T-helper 1 cell treated with Interleukin-12 subunit alpha and Interleukin-12 subunit beta and Interleukin-4 antibody, amounts not matched to agents 30 μg/mL and 1 μg/mL, for 36 hours (primary cell): ENCODE results near the gene MBOAT2.

ENCODE experiments used
- H3K27ac Mint-ChIP-seq: one replicate; pipeline ENCODE4 v1.8.0; 2021; ENCODE audit warnings: mild to moderate bottlenecking, mixed read lengths
- H3K27me3 Mint-ChIP-seq: one replicate; pipeline ENCODE4 v1.8.0; 2021; ENCODE audit warnings: low read depth, mixed read lengths
- H3K36me3 Mint-ChIP-seq: one replicate; pipeline ENCODE4 v1.8.0; 2021; ENCODE audit warnings: low read depth, mixed read lengths
- H3K4me1 Mint-ChIP-seq: one replicate; pipeline ENCODE4 v1.8.0; 2021; ENCODE audit warnings: low read depth, mixed read lengths
- H3K4me3 Mint-ChIP-seq: one replicate; pipeline ENCODE4 v1.8.0; 2021; ENCODE audit warnings: mild to moderate bottlenecking, moderate library complexity, mixed read lengths
- H3K9me3 Mint-ChIP-seq: one replicate; pipeline ENCODE4 v1.8.0; 2021; ENCODE audit warnings: mixed read lengths

Gene MBOAT2

DNA sequence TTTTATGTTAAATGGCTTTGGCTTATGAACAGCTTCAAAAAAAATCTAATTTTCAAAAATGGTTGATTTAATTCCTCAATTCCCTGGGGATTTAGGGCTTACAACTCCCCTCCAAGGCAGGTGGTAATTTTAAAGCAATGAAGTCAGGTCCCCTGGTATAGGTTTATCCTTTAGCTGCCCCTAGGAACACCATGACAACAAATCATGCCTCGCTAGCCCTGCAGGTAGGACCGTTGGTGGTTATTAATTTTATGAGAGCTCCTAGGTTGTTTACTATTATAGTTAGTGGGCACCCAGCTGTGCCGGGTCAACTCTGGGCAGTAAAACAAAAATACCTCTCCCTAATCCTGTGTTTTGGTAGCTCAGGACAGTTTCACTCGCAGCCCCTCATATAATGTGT is 26.2 kb upstream of the MBOAT2 start:
- Mint-ChIP-seq H3K36me3 (no peaks in the 10 kb centered on the region), H3K4me3 (no peak overlapping the region), H3K4me1 (peaks cover 9% of the 10 kb centered on the region), H3K27ac (no peak overlapping the region), H3K9me3 (no peaks in the 10 kb centered on the region), H3K27me3 (peaks cover 24% of the 10 kb centered on the region)

DNA sequence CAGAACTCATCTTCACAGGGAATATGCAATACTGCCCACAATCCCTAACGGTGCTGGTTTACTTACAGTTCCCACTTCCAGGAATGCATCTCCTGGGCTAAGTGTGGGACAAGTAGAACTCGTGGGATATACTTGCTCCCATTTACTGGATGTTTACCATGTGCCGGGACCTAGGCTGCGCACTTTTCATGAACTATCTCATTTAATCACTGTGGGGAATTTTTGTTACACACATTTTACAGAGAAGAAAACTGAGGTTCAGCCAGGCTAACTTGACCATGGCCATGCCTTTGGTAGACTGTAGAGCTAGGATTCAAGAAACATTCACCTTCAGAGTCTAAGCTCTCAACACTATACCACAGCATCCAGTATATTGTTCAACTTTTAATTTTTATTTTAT is 24.4 kb upstream of the MBOAT2 start:
- peaks cover 24% of the 10 kb centered on the region for H3K27me3 Mint-ChIP-seq
- H3K27ac Mint-ChIP-seq = no peak overlapping the region
- H3K36me3 Mint-ChIP-seq = no peaks in the 10 kb centered on the region
- H3K4me1 Mint-ChIP-seq = peaks cover 2% of the 10 kb centered on the region
- no peak overlapping the region for H3K4me3 Mint-ChIP-seq
- H3K9me3 Mint-ChIP-seq = no peaks in the 10 kb centered on the region

DNA sequence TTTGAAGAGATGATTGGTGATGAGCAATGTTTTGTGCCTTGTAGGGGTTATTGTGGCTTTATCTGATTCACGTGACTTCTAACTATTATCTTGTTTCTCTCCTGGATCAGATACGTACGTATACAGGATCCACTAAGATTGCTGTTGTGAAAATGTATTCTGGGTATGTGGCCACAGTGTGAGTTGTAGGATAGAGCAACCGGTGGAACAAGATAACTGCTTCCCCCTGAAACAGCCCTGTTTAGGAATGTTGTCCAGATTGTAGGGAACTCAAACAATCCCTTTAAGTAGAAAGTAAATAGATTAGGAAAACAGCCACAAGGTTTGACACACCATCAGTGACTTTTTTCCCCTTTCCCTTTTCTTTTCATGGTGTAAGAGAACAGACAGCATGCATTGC is 22.3 kb upstream of the MBOAT2 start:
- H3K4me1 Mint-ChIP-seq = no peaks in the 10 kb centered on the region
- no peaks in the 10 kb centered on the region for H3K36me3 Mint-ChIP-seq
- H3K27me3 Mint-ChIP-seq = peaks cover 16% of the 10 kb centered on the region
- H3K4me3 Mint-ChIP-seq = no peak overlapping the region
- no peaks in the 10 kb centered on the region for H3K9me3 Mint-ChIP-seq
- no peak overlapping the region for H3K27ac Mint-ChIP-seq

DNA sequence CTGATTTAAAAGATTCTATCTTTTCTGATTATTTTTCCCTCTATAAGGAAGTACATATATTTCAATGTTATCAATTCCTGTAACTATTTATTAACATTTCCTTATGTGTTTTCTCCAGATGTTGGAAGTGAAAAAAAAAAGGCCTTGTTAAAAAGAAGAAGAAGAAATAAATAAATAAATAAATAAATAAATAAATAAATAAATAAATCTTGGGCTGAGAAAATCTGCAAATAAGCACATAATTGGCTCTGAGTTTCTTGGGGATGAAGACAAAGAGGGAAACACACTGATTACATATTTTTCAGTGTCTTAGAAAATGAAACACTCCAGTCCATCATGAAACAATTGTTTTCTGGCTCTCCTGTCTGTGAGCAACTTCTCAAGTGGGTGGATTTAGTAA is 21.1 kb upstream of the MBOAT2 start:
- H3K4me3 Mint-ChIP-seq = no peak overlapping the region
- no peaks in the 10 kb centered on the region for H3K9me3 Mint-ChIP-seq
- H3K4me1 Mint-ChIP-seq = no peaks in the 10 kb centered on the region
- H3K36me3 Mint-ChIP-seq = no peaks in the 10 kb centered on the region
- peaks cover 14% of the 10 kb centered on the region for H3K27me3 Mint-ChIP-seq
- H3K27ac Mint-ChIP-seq = no peak overlapping the region

DNA sequence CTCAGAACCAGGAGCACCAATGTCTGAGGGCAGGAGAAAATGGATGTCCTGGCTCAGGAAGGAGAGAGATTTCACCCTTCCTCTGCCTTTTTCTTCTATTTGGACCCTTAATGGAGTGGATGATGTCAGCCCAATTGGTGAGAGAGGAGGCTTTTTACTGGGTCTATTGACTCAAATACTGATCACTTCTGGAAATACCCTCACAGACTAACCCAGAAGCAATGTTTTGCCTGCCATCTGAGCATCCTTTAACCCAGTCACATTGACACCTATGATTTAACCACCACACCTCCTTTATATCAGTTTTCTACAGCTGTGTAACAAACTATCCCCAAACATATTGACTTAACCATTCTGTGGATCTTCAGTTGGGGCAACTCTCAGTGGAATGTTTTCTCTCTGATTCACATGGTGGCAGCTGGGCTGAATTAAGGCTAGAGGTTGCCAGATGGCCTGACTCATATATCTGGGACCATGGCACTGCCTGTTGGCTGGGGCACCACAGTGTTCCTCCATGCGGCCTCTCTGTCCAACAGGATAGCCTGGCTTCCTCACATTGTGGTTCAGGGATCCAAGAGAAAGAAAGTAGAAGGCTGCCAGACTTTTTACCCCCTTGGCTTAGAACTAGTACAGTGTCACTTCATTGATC is 18.2 kb upstream of the MBOAT2 start:
- Mint-ChIP-seq H3K36me3 (no peaks in the 10 kb centered on the region), H3K4me3 (no peak overlapping the region), H3K9me3 (no peaks in the 10 kb centered on the region), H3K4me1 (peaks cover 1% of the 10 kb centered on the region), H3K27ac (no peak overlapping the region), H3K27me3 (peaks cover 24% of the 10 kb centered on the region)

DNA sequence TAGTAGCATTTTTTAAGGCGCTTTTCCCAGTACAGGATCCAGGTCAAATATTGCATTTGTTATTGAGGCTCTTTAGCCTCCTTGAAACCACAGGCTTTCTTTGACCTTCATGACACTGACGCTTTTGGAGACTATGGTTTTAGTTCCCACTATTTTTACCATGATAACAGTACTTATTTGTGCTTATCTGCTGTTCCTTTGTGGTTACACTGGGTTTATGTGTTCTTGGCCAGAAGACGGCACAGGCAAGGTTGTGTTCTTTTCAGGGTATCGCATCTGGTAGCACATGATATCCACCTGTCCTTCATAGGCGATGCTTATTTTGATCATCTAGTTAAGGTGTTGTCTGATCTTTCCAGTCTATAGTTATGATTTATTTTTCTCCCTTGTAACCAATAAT is 16.8 kb upstream of the MBOAT2 start:
- no peaks in the 10 kb centered on the region for H3K36me3 Mint-ChIP-seq
- no peak overlapping the region for H3K27ac Mint-ChIP-seq
- H3K27me3 Mint-ChIP-seq = peaks cover 29% of the 10 kb centered on the region
- H3K4me1 Mint-ChIP-seq = peaks cover 1% of the 10 kb centered on the region
- no peaks in the 10 kb centered on the region for H3K9me3 Mint-ChIP-seq
- H3K4me3 Mint-ChIP-seq = no peak overlapping the region

DNA sequence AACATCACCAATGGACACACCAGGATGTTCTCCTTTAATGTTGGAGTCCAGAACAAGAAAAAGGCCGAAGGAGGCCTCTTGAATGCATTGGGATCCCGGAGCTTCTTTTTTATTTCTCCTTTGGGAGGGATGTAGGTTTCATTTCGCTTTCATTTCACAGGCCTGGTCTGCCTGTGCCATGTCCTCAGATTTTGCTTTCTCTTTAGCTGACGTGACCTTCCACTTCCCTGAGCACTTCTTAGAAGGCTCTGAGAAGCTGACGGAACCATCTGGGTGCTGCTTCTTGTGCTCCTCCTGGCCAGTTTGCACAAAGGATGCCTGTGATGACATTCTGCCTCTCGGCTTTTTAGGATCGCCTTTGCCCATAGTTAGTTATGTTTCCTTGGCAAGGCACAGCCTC is 15.1 kb upstream of the MBOAT2 start:
- Mint-ChIP-seq H3K27me3 (peaks cover 33% of the 10 kb centered on the region), H3K4me1 (peaks cover 1% of the 10 kb centered on the region), H3K27ac (no peak overlapping the region), H3K9me3 (no peaks in the 10 kb centered on the region), H3K4me3 (no peak overlapping the region), H3K36me3 (no peaks in the 10 kb centered on the region)

DNA sequence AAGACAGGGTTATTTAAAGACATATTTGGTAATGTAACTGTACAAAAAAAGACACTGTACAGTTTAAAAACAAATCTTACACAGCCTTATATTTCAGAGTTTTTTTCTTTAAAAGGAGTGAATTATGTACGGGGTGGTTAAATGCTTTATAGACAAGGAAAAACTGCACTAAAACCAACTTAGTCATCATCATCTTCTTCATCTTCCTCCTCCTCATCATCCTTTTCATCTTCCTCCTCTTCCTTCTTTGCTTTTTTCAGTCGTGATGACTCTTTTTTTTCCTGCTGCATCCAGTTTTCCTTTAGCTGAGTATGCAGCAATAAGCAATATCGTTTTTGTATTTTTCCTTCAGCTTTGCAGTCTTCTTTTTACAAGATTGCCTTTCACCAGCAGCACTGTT is 14.6 kb upstream of the MBOAT2 start:
- Mint-ChIP-seq H3K27ac (no peak overlapping the region), H3K27me3 (peaks cover 35% of the 10 kb centered on the region), H3K36me3 (no peaks in the 10 kb centered on the region), H3K4me1 (peaks cover 1% of the 10 kb centered on the region), H3K9me3 (no peaks in the 10 kb centered on the region), H3K4me3 (no peak overlapping the region)

DNA sequence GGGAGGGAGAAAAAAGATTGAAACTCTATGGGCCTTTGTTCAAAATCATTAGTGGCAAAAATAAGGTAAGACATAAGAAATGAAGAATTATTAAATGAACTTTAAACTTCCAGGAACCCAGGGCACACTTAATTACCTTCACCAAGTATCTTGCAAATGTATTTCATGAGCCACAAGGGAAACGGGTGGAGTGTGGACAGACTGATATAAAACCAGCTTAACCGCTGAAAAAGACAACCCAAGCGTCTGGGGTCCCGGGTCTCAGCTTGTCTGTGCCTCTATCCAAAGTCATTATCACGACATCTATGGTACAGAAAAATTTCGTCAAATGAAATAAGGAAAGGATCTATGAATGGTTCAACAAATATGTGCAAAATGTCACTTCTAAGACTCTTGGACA is 13.9 kb upstream of the MBOAT2 start:
- Mint-ChIP-seq H3K27ac (no peak overlapping the region), H3K27me3 (peaks cover 42% of the 10 kb centered on the region), H3K4me3 (no peak overlapping the region), H3K9me3 (no peaks in the 10 kb centered on the region), H3K36me3 (no peaks in the 10 kb centered on the region), H3K4me1 (peaks cover 1% of the 10 kb centered on the region)

DNA sequence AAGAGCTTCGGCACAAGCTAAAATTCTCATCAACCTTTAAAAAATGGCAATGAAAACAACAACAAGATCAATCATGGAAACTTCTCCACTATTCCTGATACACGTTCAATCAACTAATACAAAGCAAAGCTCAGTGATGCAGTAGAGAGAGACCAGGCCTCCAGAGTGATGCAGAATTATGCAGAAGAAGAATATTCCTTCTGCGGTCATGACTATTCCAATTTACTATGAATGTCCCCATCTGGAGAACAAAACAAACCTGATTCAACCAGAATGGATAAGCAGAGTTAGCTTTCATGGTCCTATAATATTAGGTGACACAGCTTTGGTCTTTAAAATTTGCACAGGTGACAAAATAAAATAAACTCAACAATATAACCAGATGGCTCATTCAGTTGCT is 12.5 kb upstream of the MBOAT2 start:
- Mint-ChIP-seq H3K4me1 (peaks cover 1% of the 10 kb centered on the region), H3K27me3 (peaks cover 41% of the 10 kb centered on the region), H3K36me3 (no peaks in the 10 kb centered on the region), H3K4me3 (no peak overlapping the region), H3K9me3 (no peaks in the 10 kb centered on the region), H3K27ac (no peak overlapping the region)

DNA sequence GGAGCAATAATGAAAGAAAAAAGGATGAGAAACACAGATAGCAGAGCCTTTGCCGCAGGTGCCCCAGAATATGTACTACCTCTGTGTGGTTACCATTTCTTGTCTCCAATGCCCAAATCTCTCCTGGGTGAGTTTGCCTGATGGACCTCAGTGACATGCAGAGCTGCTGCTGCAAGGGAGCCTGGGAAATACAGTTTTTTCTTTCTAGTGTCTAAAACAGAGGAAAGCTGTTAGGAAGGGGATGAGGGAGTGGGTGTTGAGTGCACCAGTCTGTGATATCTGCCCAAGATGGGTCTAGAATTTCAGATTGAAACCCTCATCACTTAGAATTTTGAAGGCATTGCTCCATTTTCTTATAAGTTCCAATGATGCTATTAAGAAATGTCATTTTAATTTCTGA is 9.9 kb upstream of the MBOAT2 start:
- Mint-ChIP-seq H3K4me1 (peaks cover 1% of the 10 kb centered on the region), H3K27ac (no peak overlapping the region), H3K36me3 (no peaks in the 10 kb centered on the region), H3K27me3 (peaks cover 40% of the 10 kb centered on the region), H3K9me3 (no peaks in the 10 kb centered on the region), H3K4me3 (no peak overlapping the region)

DNA sequence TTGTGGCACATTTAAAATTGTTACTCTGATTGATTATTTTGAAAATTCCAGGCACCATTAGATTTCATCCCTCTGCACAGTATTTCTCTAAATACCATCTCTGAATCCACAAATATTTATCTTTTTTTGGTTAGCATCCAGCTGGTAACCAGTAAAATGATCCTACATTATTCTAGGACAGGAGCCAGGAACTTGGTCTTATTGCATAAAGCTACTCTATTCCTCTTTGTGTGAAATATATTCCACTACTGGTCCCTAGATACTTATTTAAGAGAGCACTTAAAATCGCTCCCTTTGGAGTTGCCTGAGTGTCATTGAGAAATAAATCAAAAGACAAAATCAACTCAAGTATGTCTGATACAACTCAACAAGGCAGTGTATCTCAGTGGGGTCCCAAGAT is 7.4 kb upstream of the MBOAT2 start:
- Mint-ChIP-seq H3K4me1 (no peaks in the 10 kb centered on the region), H3K27me3 (peaks cover 29% of the 10 kb centered on the region), H3K4me3 (no peak overlapping the region), H3K9me3 (no peaks in the 10 kb centered on the region), H3K27ac (no peak overlapping the region), H3K36me3 (no peaks in the 10 kb centered on the region)

DNA sequence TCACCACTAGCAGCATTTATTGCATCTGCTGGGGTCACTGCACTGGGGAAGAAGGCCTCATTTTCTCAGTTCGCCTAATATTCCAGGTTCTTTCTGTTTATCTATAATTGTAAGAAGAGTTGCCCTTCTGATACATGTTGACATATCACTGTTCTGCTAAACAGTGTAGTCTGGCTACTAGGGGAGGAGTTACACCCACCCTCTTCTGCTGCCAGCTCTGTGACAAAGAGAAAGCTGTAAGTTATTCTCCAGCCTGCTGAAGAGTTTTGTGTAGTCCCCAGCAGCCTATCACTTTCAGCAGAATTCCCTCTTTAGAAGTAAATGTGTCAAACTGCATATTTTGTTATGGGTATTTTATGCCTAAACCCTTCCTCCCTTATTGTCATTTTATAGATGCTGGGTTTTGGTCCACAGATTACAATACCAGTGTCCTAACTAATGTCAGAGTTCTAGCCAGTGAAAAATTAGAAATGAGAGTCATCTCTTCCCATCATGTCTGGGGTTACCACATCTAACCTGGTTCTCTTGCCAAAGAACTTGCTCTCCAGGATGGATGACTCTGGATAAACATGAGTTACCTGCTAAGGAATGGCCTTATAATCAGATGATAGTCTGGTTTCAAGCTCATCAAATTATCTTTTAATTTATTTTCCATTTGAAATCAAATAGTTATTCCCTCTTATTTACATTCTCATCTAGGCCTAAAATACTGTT is 5.6 kb upstream of the MBOAT2 start:
- Mint-ChIP-seq H3K4me3 (no peak overlapping the region), H3K27ac (no peak overlapping the region), H3K27me3 (peaks cover 26% of the 10 kb centered on the region)

DNA sequence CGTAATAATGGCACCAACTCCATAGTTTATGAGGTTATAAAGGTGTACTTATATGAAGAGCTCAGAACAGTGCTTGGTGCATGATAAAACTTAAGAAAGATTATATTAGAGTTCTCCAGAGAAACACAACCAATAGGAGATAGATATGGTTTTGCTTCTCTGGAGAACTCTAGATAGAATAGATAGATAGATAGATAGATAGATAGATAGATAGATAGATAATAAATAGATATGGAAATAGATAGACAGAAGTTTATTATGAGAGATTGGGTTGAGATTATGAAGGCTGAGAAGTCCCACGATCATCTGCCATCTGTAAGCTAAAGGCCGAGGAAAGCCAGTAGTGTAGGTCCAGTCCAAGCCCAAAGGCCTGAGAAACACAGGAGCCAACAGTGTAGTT is 2.9 kb upstream of the MBOAT2 start:
- H3K9me3 Mint-ChIP-seq = no peaks in the 10 kb centered on the region
- peaks cover 3% of the 10 kb centered on the region for H3K36me3 Mint-ChIP-seq
- peaks cover 9% of the 10 kb centered on the region for H3K4me1 Mint-ChIP-seq
- H3K4me3 Mint-ChIP-seq = no peak overlapping the region
- no peak overlapping the region for H3K27ac Mint-ChIP-seq
- H3K27me3 Mint-ChIP-seq = peaks cover 17% of the 10 kb centered on the region

More for the DNA sequence above, 5.6 kb upstream of the MBOAT2 start:
- Mint-ChIP-seq H3K36me3 (no peaks in the 10 kb centered on the region), H3K9me3 (no peaks in the 10 kb centered on the region), H3K4me1 (peaks cover 5% of the 10 kb centered on the region)

DNA sequence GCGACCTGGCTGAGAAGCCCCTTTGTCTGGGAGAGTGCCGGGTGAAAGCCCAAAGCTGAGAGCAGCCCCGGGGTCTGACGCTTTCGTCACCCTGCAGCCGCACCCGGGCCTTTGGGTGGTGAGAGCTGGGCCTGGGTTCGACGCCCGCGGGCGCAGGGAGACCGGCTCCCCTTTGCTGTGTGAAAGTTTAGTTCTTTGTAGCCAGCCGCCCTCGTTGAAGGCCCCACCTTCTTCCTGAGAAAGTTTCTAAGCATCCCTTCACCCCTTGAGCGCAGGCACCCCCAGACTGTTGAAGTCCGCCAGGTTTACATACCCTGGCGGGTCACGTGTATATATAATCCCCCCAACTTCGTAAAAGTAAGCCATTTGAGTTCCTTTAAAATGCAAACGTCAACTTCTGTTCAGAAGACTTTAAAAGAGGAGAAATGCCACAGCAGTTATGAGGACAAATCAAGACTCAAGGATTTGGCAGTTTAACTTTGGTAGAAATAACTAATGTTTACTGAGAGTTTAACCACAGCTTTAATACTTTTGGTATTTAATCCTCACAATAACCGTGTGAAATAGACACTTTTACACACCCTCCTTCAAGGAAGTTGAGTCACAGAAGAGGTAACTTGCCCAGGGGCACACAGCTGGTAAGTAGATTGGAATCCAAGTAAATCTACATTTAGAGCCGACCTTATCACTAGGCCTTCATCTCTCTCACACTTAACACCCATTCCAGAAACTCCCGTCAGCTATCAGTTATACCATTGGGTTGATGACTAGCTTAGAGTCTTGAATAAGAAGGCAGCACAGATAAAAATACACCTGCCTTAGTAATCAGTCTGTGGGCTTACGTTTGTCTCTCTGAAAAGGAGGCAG is 1.1 kb upstream of the MBOAT2 start:
- peak overlapping the region; percentile 75 for H3K4me3 Mint-ChIP-seq
- H3K4me1 Mint-ChIP-seq = peaks cover 11% of the 10 kb centered on the region
- no peaks in the 10 kb centered on the region for H3K9me3 Mint-ChIP-seq
- H3K27ac Mint-ChIP-seq = no peak overlapping the region
- peaks cover 3% of the 10 kb centered on the region for H3K36me3 Mint-ChIP-seq
- peaks cover 17% of the 10 kb centered on the region for H3K27me3 Mint-ChIP-seq
